Measurements from ENCODE around the gene FGF19. TPM values are rescaled to one million over a fixed set of nuclear protein-coding genes. Genes with fewer than 3 reads are reported as not detected.

FGF19 gene
- total RNA-seq, 4 donors from 2014 or later = not detected

- ATAC-seq (ENCODE audit: low FRiP score) (no peak), DNase-seq (ENCODE audit: low spot score) (no peak)
- no peak for TF ChIP-seq CTCF (IDR thresholded peaks at IDR 0.05)
Observed at GRCh38 chr11:69718912-69719311, 15.1 kb upstream of the FGF19 start.

- DNase-seq (ENCODE audit: low spot score) (no peak), ATAC-seq (ENCODE audit: low FRiP score) (no peak)
- TF ChIP-seq CTCF (IDR thresholded peaks at IDR 0.05) = no peak
Observed at GRCh38 chr11:69718147-69718546, 14.3 kb upstream of the FGF19 start.

GRCh38 chr11:69716891-69717747 is 13.3 kb upstream of the FGF19 start:
- no peak for TF ChIP-seq CTCF (IDR thresholded peaks at IDR 0.05)
- ATAC-seq (ENCODE audit: low FRiP score) = no peak
- DNase-seq (ENCODE audit: low spot score) = no peak

- no peak for ATAC-seq (ENCODE audit: low FRiP score)
- no peak for TF ChIP-seq CTCF (IDR thresholded peaks at IDR 0.05)
- no peak for DNase-seq (ENCODE audit: low spot score)
Observed at GRCh38 chr11:69716099-69716498, 12.3 kb upstream of the FGF19 start.

- no peak for TF ChIP-seq CTCF (IDR thresholded peaks at IDR 0.05)
- no peak for DNase-seq (ENCODE audit: low spot score)
- no peak for ATAC-seq (ENCODE audit: low FRiP score)
Observed at GRCh38 chr11:69715446-69715845, 11.6 kb upstream of the FGF19 start.

- ATAC-seq (ENCODE audit: low FRiP score) (no peak), DNase-seq (ENCODE audit: low spot score) (no peak)
- no peak for TF ChIP-seq CTCF (IDR thresholded peaks at IDR 0.05)
Observed at GRCh38 chr11:69711822-69712801, 8.3 kb upstream of the FGF19 start.
